Nephron (organoid): ENCODE measurements around the gene PRPF38A.
A peak's percentile ranks its signal among the peaks of the same experiment; 100 is the strongest.

Experiments
- H3K27ac Mint-ChIP-seq, 3 experiments: 2 replicates each; pipeline ENCODE4 v1.8.0; 2020; ENCODE audit warnings: mixed read lengths in 3 of 3, mild to moderate bottlenecking in 2 of 3, moderate library complexity in 1 of 3
- H3K27me3 Mint-ChIP-seq: 2 replicates; pipeline ENCODE4 v1.8.0; 2021; ENCODE audit warnings: low read depth, mild to moderate bottlenecking, moderate library complexity, mixed read lengths
- H3K36me3 Mint-ChIP-seq: 2 replicates; pipeline ENCODE4 v1.8.0; 2020; ENCODE audit warnings: low read depth, mixed read lengths
- H3K4me1 Mint-ChIP-seq: 2 replicates; pipeline ENCODE4 v1.8.0; 2020; ENCODE audit warnings: mixed read lengths
- H3K4me3 Mint-ChIP-seq, 3 experiments: 2 replicates each; pipeline ENCODE4 v1.8.0; 2020; ENCODE audit warnings: mild to moderate bottlenecking in 3 of 3, mixed read lengths in 3 of 3, moderate library complexity in 2 of 3
- H3K9me3 Mint-ChIP-seq: 2 replicates; pipeline ENCODE4 v1.8.0; 2020; ENCODE audit warnings: mixed read lengths
- CTCF ChIP-seq, 3 experiments: fragments of 200-600 bp; sonication (generic); IDR thresholded peaks; one replicate each; pipeline ENCODE4 v1.5.0; 2021; ENCODE audit warnings: antibody characterized with exemption in 3 of 3; ENCODE audit not compliant: unreplicated experiment in 3 of 3

PRPF38A gene

DNA sequence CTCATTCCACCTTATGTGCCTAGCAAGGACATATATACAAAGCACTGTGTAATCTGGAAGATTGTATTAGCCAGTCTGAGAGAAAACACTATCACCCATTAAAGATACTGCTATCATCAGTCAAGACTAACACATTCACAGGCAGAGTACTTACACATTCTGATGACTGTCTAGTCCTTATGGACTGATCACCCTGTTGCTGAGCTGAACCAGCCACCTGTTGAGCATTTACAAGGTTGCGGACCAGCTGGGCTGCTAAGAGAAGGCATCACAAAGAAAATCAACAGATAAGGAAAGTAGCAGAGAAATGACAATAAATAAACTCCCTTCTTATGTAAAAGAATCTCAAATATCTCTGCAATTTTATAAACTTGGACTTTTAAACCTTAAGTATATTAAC, 30.8 kb downstream of the PRPF38A start:
- Mint-ChIP-seq H3K36me3 (peaks cover 80% of the 10 kb centered on the region), H3K9me3 (no peaks in the 10 kb centered on the region), H3K27me3 (no peaks in the 10 kb centered on the region), H3K27ac (peak overlapping the region in 1 of 3 experiments; percentile 0), H3K4me3 (no peak overlapping the region), H3K4me1 (no peaks in the 10 kb centered on the region)
- no peak for TF ChIP-seq CTCF (IDR thresholded peaks at IDR 0.05; ENCODE audit: unreplicated experiment in 3 of 3)

DNA sequence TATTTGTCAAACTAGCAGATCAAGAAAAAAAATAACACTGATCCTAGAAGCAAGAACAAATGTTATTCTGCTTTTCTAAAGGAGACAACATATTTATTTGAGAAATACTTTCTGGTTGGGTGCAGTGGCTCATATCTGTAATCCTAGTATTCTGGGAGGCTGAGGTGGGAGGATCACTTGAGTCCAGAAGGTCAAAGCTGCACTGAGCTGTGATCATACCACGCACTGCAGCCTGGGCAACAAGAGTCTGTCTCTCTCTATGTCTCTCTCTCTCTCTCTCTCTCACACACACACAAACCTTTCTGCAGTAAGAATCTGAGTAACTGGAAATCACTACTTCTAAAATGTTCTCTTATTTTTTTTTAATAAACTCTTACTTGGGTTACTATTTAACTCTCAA, 31.2 kb downstream of the PRPF38A start:
- H3K4me1 Mint-ChIP-seq = no peaks in the 10 kb centered on the region
- H3K27ac Mint-ChIP-seq = peak overlapping the region in 1 of 3 experiments; percentile 0
- peaks cover 79% of the 10 kb centered on the region for H3K36me3 Mint-ChIP-seq
- H3K9me3 Mint-ChIP-seq = no peaks in the 10 kb centered on the region
- no peak for TF ChIP-seq CTCF (IDR thresholded peaks at IDR 0.05; ENCODE audit: unreplicated experiment in 3 of 3)
- H3K27me3 Mint-ChIP-seq = no peaks in the 10 kb centered on the region
- no peak overlapping the region for H3K4me3 Mint-ChIP-seq

- no peaks in the 10 kb centered on the region for H3K27me3 Mint-ChIP-seq
- H3K27ac Mint-ChIP-seq = no peak overlapping the region
- peaks cover 76% of the 10 kb centered on the region for H3K36me3 Mint-ChIP-seq
- no peak overlapping the region for H3K4me3 Mint-ChIP-seq
- no peaks in the 10 kb centered on the region for H3K9me3 Mint-ChIP-seq
- no peak for TF ChIP-seq CTCF (IDR thresholded peaks at IDR 0.05; ENCODE audit: unreplicated experiment in 3 of 3)
- no peaks in the 10 kb centered on the region for H3K4me1 Mint-ChIP-seq
Measured at GRCh38 chr1:52436817-52437216, 32.4 kb downstream of the PRPF38A start.

- no peak for TF ChIP-seq CTCF (IDR thresholded peaks at IDR 0.05; ENCODE audit: unreplicated experiment in 3 of 3)
- peaks cover 66% of the 10 kb centered on the region for H3K36me3 Mint-ChIP-seq
- no peaks in the 10 kb centered on the region for H3K4me1 Mint-ChIP-seq
- H3K4me3 Mint-ChIP-seq = no peak overlapping the region
- H3K9me3 Mint-ChIP-seq = no peaks in the 10 kb centered on the region
- no peak overlapping the region for H3K27ac Mint-ChIP-seq
- H3K27me3 Mint-ChIP-seq = no peaks in the 10 kb centered on the region
Measured at GRCh38 chr1:52439976-52440375, 35.6 kb downstream of the PRPF38A start.

DNA sequence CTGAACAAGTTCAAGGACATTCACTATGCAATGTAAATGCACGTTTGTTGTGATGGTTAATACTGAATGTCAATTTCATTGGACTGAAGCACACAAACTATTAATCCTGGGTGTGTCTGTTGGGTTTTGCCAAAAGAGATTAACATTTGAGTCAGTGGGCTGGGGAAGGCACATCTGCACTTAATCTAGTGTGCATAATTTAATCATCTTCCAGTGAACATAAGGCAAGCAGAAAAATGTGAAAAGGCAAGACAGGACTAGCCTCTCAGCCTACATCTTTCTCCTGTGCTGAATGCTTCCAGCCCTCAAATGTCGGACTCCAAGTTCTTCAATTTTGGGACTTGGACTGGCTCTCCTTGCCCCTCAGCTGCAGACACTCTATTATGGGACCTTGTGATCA, 40.1 kb downstream of the PRPF38A start:
- no peak for TF ChIP-seq CTCF (IDR thresholded peaks at IDR 0.05; ENCODE audit: unreplicated experiment in 3 of 3)
- Mint-ChIP-seq H3K9me3 (no peaks in the 10 kb centered on the region), H3K36me3 (peaks cover 48% of the 10 kb centered on the region), H3K4me3 (no peak overlapping the region), H3K27ac (no peak overlapping the region), H3K4me1 (no peaks in the 10 kb centered on the region), H3K27me3 (no peaks in the 10 kb centered on the region)

GRCh38 chr1:52454127-52454526, 49.7 kb downstream of the PRPF38A start:
- no peak overlapping the region for H3K4me3 Mint-ChIP-seq
- H3K27me3 Mint-ChIP-seq = no peaks in the 10 kb centered on the region
- no peaks in the 10 kb centered on the region for H3K4me1 Mint-ChIP-seq
- TF ChIP-seq CTCF (IDR thresholded peaks at IDR 0.05; ENCODE audit: unreplicated experiment in 3 of 3) = no peak
- no peaks in the 10 kb centered on the region for H3K9me3 Mint-ChIP-seq
- H3K27ac Mint-ChIP-seq = no peak overlapping the region
- peaks cover 62% of the 10 kb centered on the region for H3K36me3 Mint-ChIP-seq
